GM12874 (cell line): ENCODE measurements around the gene ICAM2.

Experiments
- CTCF ChIP-seq: IDR thresholded peaks from 2 replicates; pipeline ENCODE4 v1.5.1; 2011; ENCODE audit warnings: low read depth, mild to moderate bottlenecking, control low read depth, low read length, moderate library complexity; ENCODE audit not compliant: insufficient read depth

The ICAM2 gene

DNA sequence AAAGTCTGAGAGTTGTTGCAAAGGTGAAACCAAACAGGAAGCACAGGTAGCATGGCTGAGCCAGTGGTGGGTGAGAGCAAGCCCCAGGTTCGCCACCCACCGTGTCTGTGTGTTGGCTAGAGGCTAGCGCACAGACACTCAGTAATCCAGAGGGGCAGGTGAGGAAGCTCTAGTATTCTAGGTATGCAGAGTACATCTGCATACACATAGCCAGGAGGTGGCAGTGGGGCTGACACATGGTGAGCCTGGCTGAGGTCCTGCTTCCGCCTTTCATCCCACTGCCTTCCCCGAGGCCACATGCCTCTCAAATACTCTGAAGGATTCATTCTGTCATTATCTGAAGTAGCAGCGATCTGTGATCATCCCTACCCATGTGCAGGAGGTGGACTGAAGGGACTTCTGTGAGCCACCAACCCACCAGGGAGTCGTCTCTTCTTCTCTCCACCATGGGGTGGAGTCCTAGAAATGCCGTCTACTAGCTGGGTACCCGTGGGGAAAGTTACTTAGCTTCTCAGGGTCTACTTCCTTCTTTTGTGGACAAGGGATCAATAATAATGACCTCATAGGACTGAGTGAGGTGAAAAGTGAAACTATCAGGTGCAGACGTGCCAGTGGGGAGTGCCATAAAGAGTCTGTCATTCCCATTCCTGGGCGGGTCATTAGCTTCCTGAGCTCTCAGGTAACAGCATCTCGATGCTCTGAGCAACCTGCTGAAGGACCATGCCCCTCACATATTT is 36.0 kb upstream of the ICAM2 start:
- 0 out of 2 replicates have a peak, but pooled peaks have one; percentile 7 for TF ChIP-seq CTCF

DNA sequence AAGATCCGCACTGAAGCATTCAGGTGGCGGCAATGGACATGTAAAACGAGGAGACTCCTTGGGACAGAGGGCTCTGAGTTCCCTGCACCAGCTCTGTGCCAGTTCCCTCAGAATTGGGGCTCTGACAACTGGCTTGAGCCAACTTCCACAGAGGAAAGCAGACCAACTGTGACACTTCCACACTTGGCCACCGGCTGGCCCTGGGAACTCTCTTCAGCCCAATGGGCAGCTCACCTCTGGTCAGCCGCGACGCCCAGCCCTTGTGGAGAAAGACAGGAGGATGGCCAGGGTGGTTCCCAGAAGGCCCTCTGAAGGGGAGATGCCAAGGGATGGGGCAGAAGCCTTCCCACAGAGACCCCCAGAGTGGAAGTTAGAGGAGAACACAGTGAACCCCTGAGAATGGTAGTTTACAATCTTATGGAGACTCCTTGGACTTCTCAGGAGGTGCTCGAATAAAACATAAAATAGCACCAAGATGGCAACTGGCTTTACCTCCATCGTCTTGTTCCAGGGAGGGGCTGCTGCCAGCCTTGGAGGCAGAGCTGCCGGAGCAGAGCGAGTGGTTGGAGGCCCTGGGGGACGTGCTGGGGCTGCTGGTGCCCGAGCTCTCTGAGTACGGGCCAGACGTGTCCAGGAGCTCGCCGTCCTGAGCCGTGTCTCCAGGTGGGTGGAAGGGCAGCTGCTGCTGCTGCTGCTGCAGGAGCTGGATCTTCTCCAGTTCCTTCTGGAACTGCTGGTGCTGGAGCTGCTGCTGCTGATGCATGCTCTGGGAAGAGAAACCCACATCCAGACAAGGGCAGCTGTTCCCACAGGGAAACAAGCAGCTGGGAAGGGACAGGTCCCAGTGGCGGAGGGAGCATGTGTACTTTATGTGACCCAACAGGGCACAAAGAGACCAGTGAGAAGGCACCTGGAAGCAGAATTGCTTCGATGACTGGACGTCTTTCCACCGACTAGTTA is 35.0 kb upstream of the ICAM2 start:
- no peak for TF ChIP-seq CTCF

DNA sequence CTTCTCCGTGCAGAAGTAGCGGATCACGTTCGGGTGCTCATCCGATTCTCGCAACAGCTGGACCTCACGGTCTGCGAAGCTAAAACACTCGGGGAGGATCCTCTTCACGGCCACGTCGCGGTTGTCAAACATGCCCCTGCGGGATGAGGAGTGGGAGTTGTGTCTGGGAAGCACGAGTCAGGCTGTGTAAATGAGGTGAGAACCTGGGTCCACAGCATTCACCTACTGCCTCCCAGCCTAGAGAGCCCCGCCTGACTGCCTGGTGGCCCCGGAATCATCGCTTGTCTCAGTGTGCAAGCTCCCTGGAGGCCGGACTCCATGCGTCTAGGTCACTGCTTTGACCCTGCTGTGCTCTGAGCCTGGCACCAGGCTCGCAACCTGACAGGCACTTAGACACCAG is 33.9 kb upstream of the ICAM2 start:
- no peak for TF ChIP-seq CTCF

GRCh38 chr17:64053101-64053500 is 32.7 kb upstream of the ICAM2 start:
- no peak for TF ChIP-seq CTCF

GRCh38 chr17:64051153-64051552 is 30.7 kb upstream of the ICAM2 start:
- TF ChIP-seq CTCF: no peak

DNA sequence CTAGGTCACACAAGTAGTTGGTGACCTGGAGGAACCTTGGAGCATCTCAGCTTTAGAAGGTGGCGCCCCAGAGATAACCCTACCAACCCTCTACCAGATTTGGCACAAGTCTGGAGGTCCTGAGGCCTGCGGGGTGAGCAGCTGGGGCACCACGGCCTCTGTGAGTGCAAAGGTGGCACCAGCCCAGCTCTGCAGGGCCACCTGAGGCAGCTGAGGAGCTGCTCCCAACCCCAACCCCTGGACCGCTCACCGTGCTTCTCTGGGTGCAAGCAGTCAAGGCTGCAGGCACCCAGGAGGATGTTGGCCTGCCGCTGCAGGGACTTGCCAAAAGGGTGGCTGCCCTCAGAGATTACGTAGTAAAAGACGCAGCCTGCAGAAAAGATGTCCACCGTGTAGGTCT is 28.4 kb upstream of the ICAM2 start:
- no peak for TF ChIP-seq CTCF

- TF ChIP-seq CTCF: no peak
These were observed 24.7 kb upstream of the ICAM2 start for GRCh38 chr17:64045176-64045575.
